ENCODE results near the gene FOXI3.
"Not testable (repeated sequence)": the region's sequence is repeated elsewhere in the genome, so short reads cannot be mapped to it uniquely, and the experiment has no call there.

Gene FOXI3

DNA sequence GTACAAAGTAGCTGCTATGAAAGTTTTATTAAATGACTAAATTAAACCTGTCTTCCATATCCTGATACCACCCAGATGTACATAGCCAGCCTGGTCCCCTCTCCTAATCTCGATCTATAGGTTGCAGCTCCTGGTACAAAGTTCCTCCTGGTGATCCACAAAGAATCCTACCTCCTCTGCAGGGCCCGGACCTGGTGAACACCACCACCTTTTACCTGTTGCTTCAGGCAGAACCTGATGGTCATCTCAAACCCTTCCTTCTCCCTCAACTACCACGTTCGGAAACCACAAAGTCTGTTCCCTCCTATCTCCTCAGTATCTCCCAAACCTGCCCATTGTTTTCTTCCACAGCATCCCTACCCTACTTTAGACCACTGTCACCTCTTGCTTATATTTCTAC is 15.5 kb downstream of the FOXI3 start:
- DNase-seq = no peak

GRCh38 chr2:88429929-88430328 is 22.6 kb downstream of the FOXI3 start:
- DNase-seq = no peak

DNA sequence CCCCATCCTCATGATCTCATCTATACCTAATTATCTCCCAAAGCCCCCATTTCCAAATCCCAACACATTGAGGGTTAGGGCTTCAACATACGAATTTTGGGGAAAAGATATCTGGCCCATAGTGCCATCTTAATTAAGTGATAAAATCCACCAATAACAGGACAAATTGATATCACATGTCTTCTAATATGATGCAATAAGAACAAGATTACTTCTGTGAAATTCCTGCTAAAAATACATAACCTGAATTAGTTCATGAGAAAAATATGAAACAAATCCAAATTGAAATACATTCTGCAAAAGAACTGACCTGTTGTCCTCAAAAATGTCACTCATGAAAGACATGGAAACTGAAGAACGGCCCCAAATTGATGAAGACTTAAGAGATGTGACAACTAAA is 28.8 kb downstream of the FOXI3 start:
- no peak for DNase-seq

GRCh38 chr2:88419051-88419450 is 33.4 kb downstream of the FOXI3 start:
- not testable (repeated sequence) for DNase-seq

DNA sequence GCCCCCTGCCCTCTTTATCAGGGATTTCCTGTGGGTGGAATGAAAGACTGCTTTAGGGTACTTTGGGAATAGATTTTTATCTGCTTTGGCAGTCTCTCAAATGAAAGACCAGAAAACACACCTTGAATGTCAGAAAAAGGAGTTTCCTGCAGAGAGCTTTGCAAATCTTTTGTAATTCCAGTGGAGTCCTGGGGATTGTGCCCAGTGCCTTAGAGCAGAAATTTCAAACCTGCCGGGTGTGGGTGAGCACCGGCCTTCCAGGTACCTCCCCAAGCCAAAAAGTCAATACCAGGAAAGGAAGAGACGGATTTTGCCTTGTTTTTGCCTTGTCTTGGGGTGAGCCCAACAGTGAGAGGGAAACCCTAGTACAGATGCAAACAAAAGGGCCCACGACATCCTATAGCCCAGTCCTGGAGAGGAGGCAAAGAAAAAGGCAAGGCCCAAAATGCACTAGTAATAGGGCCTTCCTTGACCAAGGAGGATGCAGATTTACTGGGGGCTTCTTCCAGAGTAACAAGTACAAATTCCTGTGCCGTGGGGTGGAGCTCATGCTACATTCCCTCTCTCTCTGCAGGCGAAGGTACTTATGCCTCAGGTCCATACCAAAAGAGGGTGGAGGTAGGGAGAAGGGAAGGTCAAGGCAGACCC is 36.4 kb downstream of the FOXI3 start:
- no peak for DNase-seq

DNA sequence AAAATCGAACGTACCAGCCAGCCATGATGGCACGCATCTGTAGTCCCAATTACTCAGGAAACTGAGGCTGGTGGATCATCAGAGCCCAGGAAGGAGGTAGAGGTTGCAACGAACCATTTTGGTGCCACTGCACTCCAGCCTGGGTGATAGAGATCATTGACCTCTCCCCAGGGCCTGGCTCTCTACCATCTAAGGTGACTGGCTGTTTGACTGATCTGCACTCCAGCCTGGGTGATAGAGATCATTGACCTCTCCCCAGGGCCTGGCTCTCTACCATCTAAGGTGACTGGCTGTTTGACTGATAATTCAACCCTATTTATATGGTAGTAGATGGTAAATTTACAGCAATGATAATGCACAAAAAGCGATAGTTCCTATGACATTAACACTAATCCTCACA is 43.6 kb downstream of the FOXI3 start:
- not testable (repeated sequence) for DNase-seq

DNA sequence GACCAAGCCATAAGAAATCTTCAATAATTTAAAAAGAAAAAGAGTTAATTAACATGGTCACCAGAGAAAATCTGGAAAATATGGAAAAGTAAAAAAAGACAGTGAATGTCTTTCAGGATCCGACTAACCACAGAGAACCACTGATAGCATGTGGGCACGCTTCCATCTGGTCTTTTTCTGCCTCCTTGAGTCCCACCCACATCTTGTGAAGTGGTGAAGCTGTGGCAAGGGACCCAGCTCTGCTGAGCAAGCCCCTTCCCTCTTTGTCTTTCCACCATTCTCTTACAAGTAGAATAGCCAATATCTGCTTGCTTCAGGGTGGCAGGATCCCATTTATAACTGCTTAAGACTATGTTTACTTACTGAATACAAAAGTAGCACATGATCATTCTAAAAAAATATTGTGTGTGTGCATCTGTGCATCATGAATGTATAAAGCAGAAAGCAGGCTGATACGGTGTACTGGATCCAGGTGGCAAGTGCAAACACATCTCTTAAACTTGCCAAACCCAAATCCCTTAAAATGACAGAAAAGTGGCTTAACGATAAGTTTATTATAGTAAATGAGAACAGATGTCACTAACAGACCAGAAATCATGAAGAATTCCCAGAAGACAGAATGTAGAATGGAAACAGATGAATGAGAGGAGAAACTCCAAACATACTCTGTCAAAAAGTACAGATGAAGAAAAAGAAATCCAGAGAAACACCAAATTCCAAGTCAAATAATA is 52.3 kb downstream of the FOXI3 start:
- DNase-seq = no peak

DNA sequence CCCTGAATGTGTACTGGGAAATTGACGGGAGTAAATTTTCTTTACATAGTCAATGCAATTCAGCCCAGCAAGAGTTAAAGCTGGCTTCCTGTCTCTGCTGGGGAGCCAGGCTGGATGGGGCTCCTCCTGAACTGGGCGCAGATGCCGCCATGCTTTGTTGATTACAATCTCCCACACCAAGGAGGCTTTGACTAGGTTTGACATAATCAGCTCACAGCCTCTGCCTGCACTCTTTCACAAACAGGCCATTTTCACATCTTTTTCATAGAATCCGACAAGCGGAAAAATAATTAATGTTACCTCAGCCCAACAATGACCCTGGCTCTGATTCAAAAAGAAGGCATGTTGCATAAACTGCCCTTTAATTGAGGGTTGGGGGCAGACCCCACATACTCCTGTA is 54.3 kb downstream of the FOXI3 start:
- no peak for DNase-seq
